HG03045 (cell line): Measurements from ENCODE around the gene AK8.
"Not testable (repeated sequence)": the region's sequence is repeated elsewhere in the genome, so short reads cannot be mapped to it uniquely, and the experiment has no call there.

Source experiments
- ATAC-seq: cut with Tn5 transposase; IDR thresholded peaks from one replicate; pipeline ENCODE4 v1.9.1; 2021; ENCODE audit warnings: mild to moderate bottlenecking, moderate library complexity; ENCODE audit not compliant: unreplicated experiment

The AK8 gene

GRCh38 chr9:132721661-132722060 is 156.4 kb downstream of the AK8 start:
- ATAC-seq = no peak

- not testable (repeated sequence) for ATAC-seq
Measured at GRCh38 chr9:132718381-132718928, 159.6 kb downstream of the AK8 start.

DNA sequence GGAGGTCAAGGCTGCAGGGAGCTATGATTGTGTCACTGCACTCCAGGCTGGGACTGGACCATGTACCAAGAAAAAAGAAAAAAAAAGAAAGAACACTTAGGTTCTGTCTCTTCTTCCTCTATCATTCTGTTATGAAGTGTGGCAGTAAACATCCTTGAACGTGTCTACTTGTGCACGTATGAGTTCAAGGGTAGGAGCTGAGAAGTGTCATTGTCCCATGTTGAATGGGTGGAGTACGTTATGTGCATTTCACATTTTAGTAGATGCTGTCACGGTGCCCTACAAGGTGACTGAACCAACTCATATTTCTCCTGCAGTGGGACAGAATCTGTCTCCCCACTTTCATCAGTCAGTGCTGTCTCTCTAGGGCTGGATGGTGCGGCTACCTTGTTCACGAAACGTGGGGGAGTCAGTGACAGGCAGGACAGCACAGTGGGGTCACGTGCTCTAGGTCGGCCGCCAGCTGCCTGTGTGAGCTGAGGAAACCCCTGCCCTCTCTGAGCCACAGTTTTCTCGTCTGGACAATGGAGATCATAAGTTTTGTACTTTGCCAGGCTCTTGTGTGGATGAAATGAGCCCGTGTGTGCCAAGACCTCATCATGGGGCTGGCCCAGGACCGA is 160.6 kb downstream of the AK8 start:
- ATAC-seq = no peak

- no peak for ATAC-seq
Measured at GRCh38 chr9:132716007-132716406, 162.1 kb downstream of the AK8 start.

GRCh38 chr9:132712753-132713152 is 165.3 kb downstream of the AK8 start:
- ATAC-seq = no peak

DNA sequence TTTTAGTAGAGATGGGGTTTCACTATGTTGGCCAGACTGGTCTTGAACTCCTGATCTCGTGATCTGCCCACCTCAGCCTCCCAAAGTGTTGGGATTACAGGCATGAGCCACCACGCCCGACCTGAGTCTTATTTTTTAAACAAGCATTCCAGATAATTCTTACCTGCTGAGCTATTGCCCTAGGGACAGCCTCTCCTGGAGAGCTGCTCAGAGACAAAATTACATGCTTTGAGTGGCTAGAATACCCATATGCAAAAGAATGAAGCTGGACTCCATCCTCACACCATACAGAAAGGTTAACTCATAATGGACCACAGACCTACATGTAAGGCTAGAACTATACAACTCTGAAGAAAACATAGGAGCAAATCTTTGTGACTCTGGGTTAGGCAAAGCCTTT is 166.2 kb downstream of the AK8 start:
- no peak for ATAC-seq

- ATAC-seq = not testable (repeated sequence)
Measured at GRCh38 chr9:132711152-132711551, 166.9 kb downstream of the AK8 start.

DNA sequence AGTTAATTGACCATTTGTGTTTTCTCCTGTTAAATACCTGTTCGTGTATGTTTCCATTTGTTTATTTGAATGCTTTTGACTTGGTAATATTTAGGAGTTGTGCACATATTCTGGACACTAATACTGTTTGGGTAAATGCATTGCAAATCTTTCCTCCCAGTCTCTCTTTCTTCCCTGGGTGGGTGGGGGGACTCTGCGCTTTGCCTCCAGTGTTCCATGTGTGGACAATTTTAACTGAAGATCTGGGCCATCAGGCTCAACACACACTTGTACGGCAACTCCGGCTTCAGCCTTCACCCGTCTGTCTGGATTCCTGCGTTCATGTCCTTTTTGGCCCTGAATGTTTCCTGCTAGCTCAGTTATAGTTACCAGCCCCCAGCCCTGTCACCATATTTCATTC is 167.8 kb downstream of the AK8 start:
- ATAC-seq = no peak

- no peak for ATAC-seq
Measured at GRCh38 chr9:132708769-132709430, 169.2 kb downstream of the AK8 start.

- ATAC-seq = no peak
Measured at GRCh38 chr9:132708239-132708638, 169.8 kb downstream of the AK8 start.

- no peak for ATAC-seq
Measured at GRCh38 chr9:132703336-132703735, 174.7 kb downstream of the AK8 start.

DNA sequence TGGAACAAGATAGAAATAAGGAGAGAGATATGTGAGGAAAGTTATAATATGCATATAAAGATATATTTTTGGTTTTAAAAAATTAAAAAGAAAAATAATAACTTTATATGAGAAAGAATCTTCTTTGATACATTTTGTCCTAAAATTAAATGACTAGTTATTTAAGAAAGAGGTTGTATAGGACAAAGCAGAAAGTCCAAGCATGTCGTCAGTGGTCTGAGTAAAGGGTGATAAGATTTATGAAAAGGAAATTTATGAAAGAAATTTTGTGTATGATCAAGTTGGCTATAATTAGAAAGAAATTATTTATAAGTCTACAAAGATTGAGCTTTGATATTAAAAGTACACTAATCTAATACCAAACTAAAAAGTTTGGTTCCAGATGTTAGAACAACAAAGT is 175.8 kb downstream of the AK8 start:
- ATAC-seq = no peak

- ATAC-seq = no peak
Measured at GRCh38 chr9:132699956-132700355, 178.1 kb downstream of the AK8 start.

- no peak for ATAC-seq
Measured at GRCh38 chr9:132698989-132699388, 179.1 kb downstream of the AK8 start.

DNA sequence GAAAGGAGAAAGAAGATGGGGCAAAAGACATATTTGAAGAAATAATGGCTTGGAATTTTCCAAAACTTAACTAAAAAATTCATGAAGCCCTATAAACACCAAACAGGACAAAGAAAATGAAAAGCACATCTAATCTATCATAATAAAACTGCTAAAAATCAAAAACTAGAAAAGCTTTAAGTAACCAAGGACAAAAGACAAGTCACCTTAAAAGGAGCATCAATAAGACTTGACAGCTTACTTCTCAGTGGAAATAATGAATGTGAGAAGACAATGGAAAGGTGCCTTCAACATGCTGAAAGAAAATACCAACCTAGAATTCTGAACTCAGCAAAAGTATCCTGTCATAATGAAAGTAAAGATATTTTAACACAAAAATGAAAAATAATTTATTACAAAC is 180.9 kb downstream of the AK8 start:
- ATAC-seq = no peak

DNA sequence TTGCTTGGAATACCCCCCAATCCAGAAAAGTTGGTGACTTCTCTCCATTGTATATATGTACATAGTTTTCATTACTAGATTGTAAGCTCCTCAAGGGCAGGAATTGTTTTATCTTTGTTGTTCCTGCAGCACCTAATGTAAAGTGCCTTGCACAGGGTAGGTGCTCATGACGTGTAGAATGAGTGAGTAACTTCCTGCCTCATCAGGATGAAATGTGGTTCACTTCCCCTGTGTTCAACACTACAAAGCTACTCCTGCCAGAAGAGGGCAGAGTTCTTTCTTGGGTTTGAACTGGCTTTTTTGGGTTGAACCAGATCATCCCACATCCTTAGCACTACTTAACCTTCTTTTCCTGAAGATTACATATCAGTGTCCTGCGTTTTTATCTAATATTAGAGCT is 183.9 kb downstream of the AK8 start:
- no peak for ATAC-seq

- ATAC-seq = no peak
Measured at GRCh38 chr9:132690696-132691095, 187.4 kb downstream of the AK8 start.

- ATAC-seq = no peak
Measured at GRCh38 chr9:132683873-132684272, 194.2 kb downstream of the AK8 start.

DNA sequence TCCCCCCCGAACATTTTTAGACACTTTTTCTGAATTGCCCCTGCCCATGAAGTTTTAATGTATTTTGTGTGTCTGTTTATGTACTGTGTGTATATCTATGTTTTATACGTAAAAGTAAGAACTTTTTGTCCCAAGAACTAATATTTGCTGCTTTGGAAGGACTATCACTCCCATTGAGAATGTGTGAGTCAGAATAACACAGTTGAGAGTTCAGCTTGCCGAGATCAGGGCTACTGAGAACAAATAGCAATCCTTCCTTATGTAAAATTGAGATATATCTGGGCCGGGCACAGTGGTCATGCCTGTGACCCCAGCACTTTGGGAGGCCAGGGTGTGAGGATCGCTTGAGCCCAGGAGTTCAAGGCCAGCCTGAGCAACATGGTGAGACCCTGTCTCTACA is 196.5 kb downstream of the AK8 start:
- no peak for ATAC-seq

- no peak for ATAC-seq
Measured at GRCh38 chr9:132679946-132680625, 198.0 kb downstream of the AK8 start.

DNA sequence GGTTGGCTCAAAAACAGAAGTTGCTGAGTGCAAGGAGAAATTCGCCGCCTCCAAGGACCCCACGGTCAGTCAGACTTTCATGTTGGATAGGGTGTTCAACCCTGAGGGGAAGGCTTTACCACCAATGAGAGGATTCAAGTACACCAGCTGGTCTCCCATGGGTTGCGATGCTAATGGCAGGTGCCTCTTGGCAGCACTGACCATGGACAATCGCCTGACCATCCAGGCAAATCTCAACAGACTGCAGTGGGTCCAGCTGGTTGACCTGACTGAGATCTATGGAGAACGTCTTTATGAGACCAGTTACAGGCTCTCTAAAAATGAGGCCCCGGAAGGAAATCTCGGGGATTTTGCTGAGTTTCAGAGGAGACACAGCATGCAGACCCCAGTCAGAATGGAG is 200.1 kb downstream of the AK8 start:
- no peak for ATAC-seq
